Loucy (cell line): ENCODE measurements around the gene KLHL33.

Experiments
- EZH2phosphoT487 ChIP-seq: fragments of 200-600 bp; IDR thresholded peaks from 2 replicates; pipeline ENCODE4 v1.6.1; 2018; ENCODE audit warnings: antibody characterized with exemption, mild to moderate bottlenecking, moderate library complexity, borderline replicate concordance
- TF ChIP-seq, protein P1 (sequence below): fragments of 200-600 bp; sonication (generic); conservative IDR thresholded peaks from 2 replicates; pipeline ENCODE4 v1.5.1; 2014; ENCODE audit warnings: mild to moderate bottlenecking, antibody characterized with exemption, low read length

DNA sequence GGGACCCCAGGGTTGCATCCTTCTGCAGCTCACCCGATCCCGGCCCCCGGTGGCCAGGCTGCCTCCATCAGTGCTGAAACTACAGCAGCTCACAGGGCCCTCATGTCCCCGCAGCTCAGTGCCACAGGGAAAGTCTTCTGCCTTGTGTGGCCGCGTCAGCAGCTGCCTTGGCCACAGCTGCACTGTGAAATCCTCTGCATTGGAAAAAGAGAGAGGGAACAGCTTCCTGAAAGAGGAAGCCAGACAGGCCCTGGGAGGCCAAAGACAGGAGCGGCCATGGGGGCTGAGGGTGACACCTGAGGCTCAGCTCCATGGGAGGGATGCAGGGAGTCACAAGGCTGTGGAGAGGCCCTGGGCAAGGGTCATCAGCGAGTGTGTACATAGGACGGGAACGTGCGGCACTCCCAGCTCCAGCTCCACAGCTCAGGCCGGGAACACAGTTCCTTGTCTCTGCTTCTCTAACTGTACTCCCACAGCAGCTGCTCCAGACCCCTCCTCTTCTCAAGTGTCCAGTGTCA lies 59.8 kb downstream of the KLHL33 start:
- no peak for TF ChIP-seq EZH2phosphoT487
- TF ChIP-seq, protein P1, sequence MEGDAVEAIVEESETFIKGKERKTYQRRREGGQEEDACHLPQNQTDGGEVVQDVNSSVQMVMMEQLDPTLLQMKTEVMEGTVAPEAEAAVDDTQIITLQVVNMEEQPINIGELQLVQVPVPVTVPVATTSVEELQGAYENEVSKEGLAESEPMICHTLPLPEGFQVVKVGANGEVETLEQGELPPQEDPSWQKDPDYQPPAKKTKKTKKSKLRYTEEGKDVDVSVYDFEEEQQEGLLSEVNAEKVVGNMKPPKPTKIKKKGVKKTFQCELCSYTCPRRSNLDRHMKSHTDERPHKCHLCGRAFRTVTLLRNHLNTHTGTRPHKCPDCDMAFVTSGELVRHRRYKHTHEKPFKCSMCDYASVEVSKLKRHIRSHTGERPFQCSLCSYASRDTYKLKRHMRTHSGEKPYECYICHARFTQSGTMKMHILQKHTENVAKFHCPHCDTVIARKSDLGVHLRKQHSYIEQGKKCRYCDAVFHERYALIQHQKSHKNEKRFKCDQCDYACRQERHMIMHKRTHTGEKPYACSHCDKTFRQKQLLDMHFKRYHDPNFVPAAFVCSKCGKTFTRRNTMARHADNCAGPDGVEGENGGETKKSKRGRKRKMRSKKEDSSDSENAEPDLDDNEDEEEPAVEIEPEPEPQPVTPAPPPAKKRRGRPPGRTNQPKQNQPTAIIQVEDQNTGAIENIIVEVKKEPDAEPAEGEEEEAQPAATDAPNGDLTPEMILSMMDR = no peak
